ENCODE data around the gene ARHGEF4.
"Not testable (repeated sequence)": the region's sequence is repeated elsewhere in the genome, so short reads cannot be mapped to it uniquely, and the experiment has no call there.

The ARHGEF4 gene

GRCh38 chr2:130891966-130892365 lies 55.3 kb downstream of the ARHGEF4 start:
- no peak for FAIRE-seq

- FAIRE-seq, result no peak
Observed at GRCh38 chr2:130892793-130893785, 56.4 kb downstream of the ARHGEF4 start.

DNA sequence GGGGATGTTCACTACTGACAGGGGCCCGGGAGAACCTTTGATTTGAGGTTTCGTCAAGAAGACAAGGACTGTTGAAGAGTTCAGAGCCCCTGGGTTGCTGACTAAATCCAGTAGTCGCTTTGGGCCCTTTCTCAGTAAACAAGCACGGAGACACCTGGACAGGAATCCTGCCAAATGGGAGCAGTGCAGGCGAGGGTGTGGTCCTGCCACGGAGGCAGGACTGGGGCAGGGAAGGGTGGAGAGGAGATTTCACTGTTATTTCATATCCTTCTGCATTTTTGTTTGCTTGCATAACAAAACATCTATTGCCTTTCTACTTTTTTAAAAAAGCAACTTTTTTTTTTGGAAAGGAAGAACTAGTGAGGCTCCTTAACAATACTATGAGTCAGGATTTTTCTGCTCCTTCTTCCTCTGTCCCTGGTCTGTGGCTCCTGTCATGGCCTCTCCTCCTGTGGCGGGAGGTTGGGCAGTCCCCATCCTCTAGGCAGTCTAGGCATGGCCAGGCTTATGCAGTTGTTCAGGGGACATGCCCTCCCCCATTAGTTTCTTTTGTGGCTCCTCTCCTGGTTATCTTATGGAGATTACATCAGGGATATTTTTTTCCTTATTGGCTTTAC lies 57.7 kb downstream of the ARHGEF4 start:
- FAIRE-seq, result no peak

DNA sequence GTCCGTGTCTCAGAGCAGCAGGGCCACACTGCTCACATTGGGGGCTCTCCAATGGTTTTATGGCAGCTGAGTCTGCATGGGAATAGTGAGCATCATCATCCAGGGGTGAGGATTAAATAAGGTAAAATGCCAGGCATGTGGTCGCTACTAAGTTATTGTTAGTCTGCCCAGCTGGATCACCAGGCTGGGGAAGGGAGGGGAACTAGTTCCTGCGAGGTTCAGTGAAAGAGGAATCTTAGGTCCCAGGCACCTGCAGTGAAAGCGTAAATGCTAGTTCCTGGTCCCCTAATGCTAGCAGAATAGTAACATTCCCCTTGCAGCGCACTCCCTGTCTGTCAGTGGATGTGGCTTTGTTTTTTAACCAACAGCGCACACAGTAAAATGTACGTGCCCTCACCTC lies 60.1 kb downstream of the ARHGEF4 start:
- no peak for FAIRE-seq

DNA sequence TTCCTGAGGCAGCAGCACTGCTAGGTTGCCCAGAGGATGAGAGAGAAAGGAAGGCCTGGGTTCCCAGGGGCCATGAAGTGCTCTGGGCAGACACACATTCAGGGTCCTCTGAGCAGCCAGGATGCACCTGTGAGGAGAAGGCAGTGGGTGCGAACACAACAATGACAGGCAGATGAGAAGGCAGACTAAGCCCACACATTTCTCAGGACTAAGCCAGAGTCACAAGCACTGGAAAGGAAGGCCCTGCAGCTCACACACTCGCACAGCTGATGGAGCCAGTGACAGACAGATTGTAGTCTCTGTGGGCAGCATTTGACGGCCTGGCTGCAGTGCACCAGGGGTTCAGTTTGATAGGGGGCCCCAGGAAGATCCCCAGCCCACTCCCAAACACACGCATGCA lies 61.8 kb downstream of the ARHGEF4 start:
- FAIRE-seq, result no peak

GRCh38 chr2:130899306-130899705 lies 62.6 kb downstream of the ARHGEF4 start:
- no peak for FAIRE-seq

GRCh38 chr2:130901061-130901460 lies 64.3 kb downstream of the ARHGEF4 start:
- no peak for FAIRE-seq

- FAIRE-seq, result not testable (repeated sequence)
Observed at GRCh38 chr2:130901626-130902025, 64.9 kb downstream of the ARHGEF4 start.

DNA sequence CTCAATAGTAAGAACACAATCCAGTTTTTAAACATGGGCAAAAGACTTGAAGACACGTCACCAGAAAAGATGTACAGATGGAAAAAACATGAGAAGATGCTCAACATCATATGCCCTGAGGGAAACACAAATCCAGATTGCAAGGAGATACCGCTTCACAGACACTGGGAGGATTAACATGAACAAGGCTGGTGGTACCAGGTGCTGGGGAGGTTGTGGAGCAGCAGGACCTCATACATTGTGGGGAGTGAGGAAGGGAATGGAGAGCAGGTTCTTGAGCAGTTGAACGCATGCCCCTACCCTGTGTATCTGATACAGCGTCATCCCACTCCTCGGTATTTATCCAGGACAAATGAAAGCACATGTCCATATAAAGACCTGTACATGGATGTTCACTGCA lies 72.1 kb downstream of the ARHGEF4 start:
- no peak for FAIRE-seq

DNA sequence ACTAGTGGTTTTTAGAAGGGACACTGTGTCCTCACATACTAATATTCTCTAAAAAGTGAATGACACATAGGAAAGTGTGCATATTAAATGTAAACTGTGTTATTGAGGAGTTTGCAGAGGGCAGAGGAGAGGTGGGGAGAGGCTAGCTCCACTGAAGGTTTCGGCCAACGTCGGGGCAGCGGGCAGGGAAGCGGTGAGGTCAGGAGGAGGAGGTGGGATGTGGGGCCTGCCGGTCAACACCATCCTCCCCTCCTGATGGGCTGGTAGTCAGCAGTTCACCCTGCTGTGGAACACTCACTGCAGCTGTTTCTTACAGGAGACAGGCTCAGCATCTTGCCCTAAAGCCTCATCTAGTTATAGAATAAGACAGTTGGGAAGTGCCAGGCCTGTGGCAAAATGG lies 74.2 kb downstream of the ARHGEF4 start:
- FAIRE-seq, result no peak

DNA sequence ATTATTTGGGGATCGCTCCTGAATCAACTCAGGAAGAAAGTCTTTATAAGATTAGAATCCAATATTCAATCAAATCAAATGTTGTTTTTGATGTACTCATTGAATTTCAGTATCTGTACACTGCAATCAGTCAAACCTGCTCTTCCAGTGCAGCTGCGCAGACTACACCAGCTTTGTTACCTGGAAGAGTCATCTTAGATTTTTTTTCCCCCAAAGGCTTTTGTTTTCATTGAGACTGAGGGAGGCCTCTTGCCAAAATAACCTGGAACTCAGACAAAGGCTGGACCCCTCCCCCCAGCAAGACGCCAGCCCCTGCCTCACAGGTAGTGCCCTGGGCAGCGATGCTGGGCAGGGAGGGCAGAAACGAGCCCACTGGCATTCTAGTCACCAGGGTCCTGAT lies 74.8 kb downstream of the ARHGEF4 start:
- FAIRE-seq, result no peak

DNA sequence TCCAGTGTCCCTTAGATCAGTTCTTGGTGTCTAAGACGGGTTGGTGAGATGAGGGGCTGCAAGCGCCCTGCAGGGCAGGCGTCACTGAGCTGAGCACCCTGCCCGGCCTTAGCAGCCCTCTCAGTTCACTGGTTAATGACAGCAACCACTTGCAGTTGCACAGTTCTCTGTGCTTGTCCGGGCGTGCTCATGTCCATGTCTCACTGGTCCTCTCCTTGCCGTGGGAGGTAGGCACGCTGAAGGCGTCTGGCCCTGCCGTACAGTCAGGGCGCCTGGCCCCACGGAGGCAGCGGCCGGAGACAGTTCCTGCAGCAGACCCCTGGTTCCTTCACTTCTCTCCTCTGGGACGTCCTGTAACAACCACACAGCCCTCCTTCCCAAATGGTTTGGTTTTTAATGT lies 75.3 kb downstream of the ARHGEF4 start:
- FAIRE-seq, result no peak

- FAIRE-seq, result no peak
Observed at GRCh38 chr2:130912471-130912870, 75.8 kb downstream of the ARHGEF4 start.

DNA sequence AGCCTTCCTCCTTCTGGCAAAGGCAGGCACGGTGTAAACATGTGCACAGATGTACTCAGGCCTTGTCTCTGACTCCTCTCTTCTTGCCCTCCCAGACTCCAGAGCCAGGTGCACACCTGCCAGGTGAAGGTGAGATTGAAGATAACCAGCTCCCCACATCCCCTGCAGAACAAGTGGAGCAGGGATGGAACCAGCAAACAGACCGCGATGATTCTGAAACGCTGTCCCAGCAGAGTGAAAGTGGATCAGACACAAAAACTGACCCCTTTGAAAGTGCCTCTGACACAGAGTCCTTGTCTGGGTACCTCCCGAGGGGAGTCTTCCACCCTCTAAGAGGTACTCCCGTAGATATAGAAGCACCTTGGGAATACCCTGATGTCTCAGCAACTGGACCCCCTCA lies 77.2 kb downstream of the ARHGEF4 start:
- FAIRE-seq, result no peak

GRCh38 chr2:130915149-130915548 lies 78.4 kb downstream of the ARHGEF4 start:
- no peak for FAIRE-seq

GRCh38 chr2:130915595-130916437 lies 79.1 kb downstream of the ARHGEF4 start:
- no peak for FAIRE-seq

DNA sequence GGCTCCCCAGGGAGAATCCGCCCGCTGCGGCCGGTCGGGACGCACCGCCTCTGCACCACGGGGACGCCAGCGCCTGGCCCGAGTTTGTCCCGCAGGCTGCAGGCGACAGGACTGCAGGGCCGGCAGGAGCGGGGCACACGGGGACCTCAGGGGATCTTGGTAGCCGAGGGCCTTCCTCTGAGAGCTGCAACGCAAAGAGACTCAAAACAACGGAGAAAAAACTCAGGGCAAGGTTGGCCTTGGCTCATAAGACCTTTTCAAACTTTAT lies 79.7 kb downstream of the ARHGEF4 start:
- FAIRE-seq, result no peak

DNA sequence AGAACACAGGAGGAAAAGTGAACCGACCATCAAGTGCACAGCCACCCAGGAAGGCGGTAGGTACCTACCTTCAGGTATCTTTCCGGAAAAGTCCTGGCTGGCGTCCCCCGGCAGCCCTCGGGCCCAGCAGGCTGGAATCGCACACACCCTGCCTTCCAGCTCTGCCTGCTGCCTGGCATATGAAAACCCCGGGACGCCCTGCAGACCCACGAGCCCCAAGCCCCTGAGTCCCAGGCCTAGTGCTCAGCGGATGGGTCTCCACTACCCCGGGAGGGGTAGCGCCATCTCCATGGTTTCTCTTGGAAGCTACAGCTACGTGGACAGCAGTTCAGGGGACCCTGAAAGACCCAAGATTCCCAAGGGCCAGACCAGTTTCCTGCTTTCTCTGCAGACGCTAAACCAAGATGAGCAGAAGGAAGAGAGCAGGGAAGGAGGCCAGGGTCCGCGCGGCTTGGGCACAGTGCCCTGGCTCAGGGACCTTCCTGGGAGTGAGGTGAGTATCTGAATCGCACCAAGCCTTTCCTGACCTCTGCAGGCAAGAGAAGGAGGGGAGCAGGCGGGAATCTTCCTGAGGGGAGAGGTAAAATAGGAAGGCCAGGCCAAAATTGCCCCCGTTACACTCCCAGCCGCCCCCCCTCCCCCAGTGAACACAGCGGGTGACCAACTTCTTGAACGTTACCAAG lies 80.4 kb downstream of the ARHGEF4 start:
- no peak for FAIRE-seq

DNA sequence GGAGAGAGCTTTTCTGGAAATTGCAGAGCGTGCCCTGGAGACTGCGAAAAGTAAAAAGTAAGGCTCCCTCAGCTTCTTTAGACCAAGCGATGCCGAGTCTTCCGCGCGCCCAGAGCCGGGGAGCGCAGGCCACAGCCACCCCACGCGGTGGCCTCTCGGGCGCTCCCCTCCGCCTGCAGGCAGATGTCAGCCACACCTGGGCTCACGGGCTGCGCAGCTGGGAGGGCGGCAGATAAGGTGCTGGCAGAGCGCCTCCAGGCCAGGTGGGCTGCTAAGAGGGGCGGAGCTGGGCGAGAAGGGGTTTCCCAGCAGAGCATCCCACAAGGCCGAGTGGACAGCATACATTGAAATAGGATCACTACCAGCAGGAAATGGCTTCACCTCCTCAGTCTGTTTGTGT lies 81.7 kb downstream of the ARHGEF4 start:
- no peak for FAIRE-seq

DNA sequence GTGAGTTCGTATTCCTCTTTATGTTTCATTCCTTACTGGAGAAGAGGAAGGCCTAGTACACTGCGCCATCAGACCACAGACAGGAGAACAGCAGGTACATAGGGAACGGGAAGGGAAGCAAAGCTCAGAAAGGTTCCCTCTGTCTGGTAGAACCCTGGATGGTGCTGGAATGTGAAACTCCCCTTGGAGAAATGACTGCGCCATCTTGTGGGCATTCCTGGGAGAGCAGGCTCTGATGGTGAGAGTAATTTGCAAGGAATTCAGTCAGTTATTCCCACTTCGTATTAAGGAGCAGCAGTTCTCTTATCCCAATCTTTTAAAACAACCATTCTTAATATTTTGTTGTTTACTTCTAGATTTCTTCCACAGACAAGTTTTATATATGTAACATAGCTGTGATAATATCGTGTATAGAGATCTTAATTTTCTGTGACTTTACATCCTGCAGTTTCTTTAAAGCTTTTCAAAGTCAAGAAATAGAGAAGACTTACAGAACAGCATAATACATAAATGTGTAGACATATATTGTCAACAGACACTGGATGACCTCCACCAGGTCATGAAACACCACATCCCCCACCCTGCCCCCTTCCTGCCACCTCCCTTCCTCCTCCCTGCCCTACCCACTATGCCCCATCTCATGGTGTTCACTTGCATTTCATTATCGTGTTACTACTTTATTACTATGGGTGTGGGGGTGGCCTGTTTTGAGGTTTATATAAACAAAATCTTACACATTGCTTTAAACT lies 83.9 kb downstream of the ARHGEF4 start:
- FAIRE-seq, result no peak

DNA sequence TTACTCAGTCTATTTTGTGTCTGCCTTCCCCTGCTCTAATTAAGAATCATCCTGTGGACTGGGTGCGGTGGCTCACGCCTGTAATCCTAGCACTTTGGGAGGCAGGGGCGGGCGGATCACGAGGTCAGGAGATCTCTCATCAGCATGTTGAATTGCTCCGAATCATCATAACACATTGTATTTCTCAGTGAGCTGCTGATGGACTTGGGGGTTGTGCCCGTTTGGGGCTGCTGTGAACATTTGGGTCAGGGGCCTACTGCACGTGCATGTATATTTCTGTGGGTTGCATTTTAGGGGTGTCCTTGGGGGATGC lies 84.4 kb downstream of the ARHGEF4 start:
- FAIRE-seq, result no peak

DNA sequence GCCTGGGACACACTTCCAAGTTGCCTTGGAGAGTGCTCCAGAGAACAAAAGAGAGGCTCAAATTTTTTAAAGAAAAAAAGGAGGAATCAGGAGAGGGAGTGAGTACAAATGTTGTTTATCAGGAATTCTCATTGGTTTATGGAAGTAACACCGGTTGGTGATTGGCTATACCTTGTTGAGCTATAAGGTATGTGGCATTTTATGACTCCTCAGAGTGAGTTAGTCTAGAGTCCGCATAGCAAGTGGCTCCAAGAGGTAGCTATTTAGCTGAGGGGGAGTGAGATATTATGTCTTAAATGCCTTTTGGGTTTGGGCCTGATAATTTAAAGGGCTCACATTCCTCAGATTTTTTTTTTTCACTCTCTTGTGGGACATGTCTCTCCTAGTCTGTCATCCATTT lies 85.7 kb downstream of the ARHGEF4 start:
- FAIRE-seq, result no peak

All from endometrium (tissue), 2 donors.